Caco-2 (cell line): ENCODE measurements around the gene SLC25A29. TPM values are rescaled to one million over a fixed set of nuclear protein-coding genes. Genes with fewer than 3 reads are reported as not detected.
"Not testable (repeated sequence)": the region's sequence is repeated elsewhere in the genome, so short reads cannot be mapped to it uniquely, and the experiment has no call there.

ENCODE experiments used
- BruUV-seq: library from RNA; stranded (reverse); fragments of 400-500 nt; replicated peaks from 2 replicates; lab custom pipeline; 2021; lab: Mats Ljungman, UMichigan
- CTCF ChIA-PET: fragments of 300-600 bp; sonication (Branson Sonifier 250); formaldehyde crosslinking; loops from one replicate; lab custom pipeline; 2022; ENCODE audit warnings: antibody characterized with exemption; lab: Charles Lee
- POLR2A ChIA-PET: fragments of 300-600 bp; sonication (Branson Sonifier 250); formaldehyde crosslinking; loops from one replicate; lab custom pipeline; 2022; ENCODE audit warnings: antibody characterized with exemption; lab: Charles Lee
- DNase-seq, 2 experiments: peaks; one replicate each; pipeline versions ENCODE4 v3.0.0 to v3.0.0-alpha.2; 2020 to 2022
- H3K27me3 ChIP-seq: replicated peaks from 2 replicates; pipeline ENCODE4 v1.6.0; 2011; ENCODE audit warnings: low read length; ENCODE audit not compliant: control insufficient read depth, insufficient read depth
- H3K36me3 ChIP-seq: 2 replicates; pipeline ENCODE4 v1.5.1; 2011; ENCODE audit warnings: low read length; ENCODE audit not compliant: control insufficient read depth, insufficient read depth
- H3K4me1 ChIP-seq: fragments of 250-450 bp; sonication (Bioruptor Pico); 2 replicates; pipeline ENCODE4 v1.5.1; 2020; ENCODE audit warnings: mild to moderate bottlenecking
- H3K4me3 ChIP-seq: 2 replicates; pipeline ENCODE4 v1.5.1; 2011; ENCODE audit warnings: low read depth, mild to moderate bottlenecking, control low read depth, low read length
- H3K9me3 ChIP-seq: fragments of 250-450 bp; sonication (Bioruptor Pico); 2 replicates; pipeline ENCODE4 v1.5.1; 2020; ENCODE audit warnings: mild to moderate bottlenecking, moderate library complexity
- H3K27ac Mint-ChIP-seq: one replicate; pipeline ENCODE4 v1.8.0; 2022; ENCODE audit warnings: mixed read lengths; ENCODE audit not compliant: unreplicated experiment
- H3K27me3 Mint-ChIP-seq: one replicate; pipeline ENCODE4 v1.8.0; 2022; ENCODE audit warnings: mixed read lengths; ENCODE audit not compliant: insufficient read depth, unreplicated experiment
- H3K36me3 Mint-ChIP-seq: one replicate; pipeline ENCODE4 v1.8.0; 2022; ENCODE audit warnings: mild to moderate bottlenecking, mixed read lengths; ENCODE audit not compliant: insufficient read depth, unreplicated experiment
- H3K4me1 Mint-ChIP-seq: one replicate; pipeline ENCODE4 v1.8.0; 2022; ENCODE audit warnings: low read depth, mixed read lengths; ENCODE audit not compliant: unreplicated experiment
- H3K4me3 Mint-ChIP-seq: one replicate; pipeline ENCODE4 v1.8.0; 2022; ENCODE audit warnings: mild to moderate bottlenecking, moderate library complexity, mixed read lengths; ENCODE audit not compliant: unreplicated experiment
- H3K9me3 Mint-ChIP-seq: one replicate; pipeline ENCODE4 v1.8.0; 2022; ENCODE audit warnings: mixed read lengths; ENCODE audit not compliant: unreplicated experiment
- CTCF ChIP-seq, 2 experiments: fragments of 200-600 bp in 1 of 2; IDR thresholded peaks; 1 replicate in 1 of 2; 2 replicates in 1 of 2; pipeline versions ENCODE4 v1.5.1 to v1.8.0; 2011 to 2022; ENCODE audit warnings: antibody characterized with exemption in 1 of 2, control low read depth in 1 of 2, inconsistent platforms in 1 of 2, low read depth in 1 of 2, low read length in 1 of 2, mild to moderate bottlenecking in 1 of 2, moderate library complexity in 1 of 2; ENCODE audit not compliant: insufficient read depth in 1 of 2, severe bottlenecking in 1 of 2, unreplicated experiment in 1 of 2
- intact Hi-C: fragments of 100-400 bp; cut with micrococcal nuclease; formaldehyde crosslinking; loops from one replicate; pipeline ENCODE4 v1.10.0; 2022; ENCODE audit not compliant: unreplicated experiment
- total RNA-seq: library from RNA; stranded (reverse); gene quantifications from 2 replicates; pipeline ENCODE4 v1.2.3, GENCODE V29; 2022

The SLC25A29 gene
- total RNA-seq, 1 experiment from 2014 or later: 28.5 TPM

- H3K9me3 ChIP-seq: no peaks in the 10 kb centered on the region
- Mint-ChIP-seq H3K36me3 (no peaks in the 10 kb centered on the region), H3K4me3 (no peak overlapping the region), H3K4me1 (no peaks in the 10 kb centered on the region), H3K27ac (no peak overlapping the region), H3K27me3 (no peaks in the 10 kb centered on the region), H3K9me3 (no peaks in the 10 kb centered on the region)
- no TSS peak for BruUV-seq
- no peaks in the 10 kb centered on the region for H3K27me3 ChIP-seq
- no peak overlapping the region for H3K4me3 ChIP-seq
- TF ChIP-seq CTCF (IDR thresholded peaks at IDR 0.05; ENCODE audit: insufficient read depth in 1 of 2, low read depth in 1 of 2, low read length in 1 of 2, severe bottlenecking in 1 of 2, unreplicated experiment in 1 of 2): no peak
- DNase-seq: no peak
- intact Hi-C loops: no loop called here
- CTCF ChIA-PET: no interaction called here
- no peaks in the 10 kb centered on the region for H3K36me3 ChIP-seq
- POLR2A ChIA-PET: no interaction called here
- H3K4me1 ChIP-seq: no peaks in the 10 kb centered on the region
These were observed 8.5 kb upstream of the SLC25A29 start for GRCh38 chr14:100314724-100315123.

GRCh38 chr14:100313464-100314230 lies 7.4 kb upstream of the SLC25A29 start:
- Mint-ChIP-seq H3K4me1 (no peaks in the 10 kb centered on the region), H3K27ac (no peak overlapping the region), H3K27me3 (no peaks in the 10 kb centered on the region), H3K4me3 (no peak overlapping the region), H3K36me3 (no peaks in the 10 kb centered on the region), H3K9me3 (no peaks in the 10 kb centered on the region)
- Histone ChIP-seq H3K36me3 (no peaks in the 10 kb centered on the region), H3K27me3 (no peaks in the 10 kb centered on the region), H3K4me1 (no peaks in the 10 kb centered on the region), H3K9me3 (no peaks in the 10 kb centered on the region), H3K4me3 (no peak overlapping the region)
- DNase-seq: no peak
- ChIA-PET POLR2A (interaction anchor here (0.6 kb wide), 1 partner anchor 28 kb away, joined by 3 read pairs; no protein-coding TSS in a partner anchor), CTCF (no interaction called here)
- no peak for TF ChIP-seq CTCF (IDR thresholded peaks at IDR 0.05; ENCODE audit: insufficient read depth in 1 of 2, low read depth in 1 of 2, low read length in 1 of 2, severe bottlenecking in 1 of 2, unreplicated experiment in 1 of 2)
- no TSS peak for BruUV-seq
- intact Hi-C loops: no loop called here

GRCh38 chr14:100312877-100313400 lies 6.7 kb upstream of the SLC25A29 start:
- intact Hi-C loops: no loop called here
- Histone ChIP-seq H3K4me1 (no peaks in the 10 kb centered on the region), H3K9me3 (no peaks in the 10 kb centered on the region), H3K36me3 (no peaks in the 10 kb centered on the region), H3K4me3 (no peak overlapping the region), H3K27me3 (no peaks in the 10 kb centered on the region)
- Mint-ChIP-seq H3K9me3 (no peaks in the 10 kb centered on the region), H3K27me3 (no peaks in the 10 kb centered on the region), H3K27ac (no peak overlapping the region), H3K36me3 (no peaks in the 10 kb centered on the region), H3K4me1 (no peaks in the 10 kb centered on the region), H3K4me3 (no peak overlapping the region)
- CTCF ChIA-PET: no interaction called here
- no peak for TF ChIP-seq CTCF (IDR thresholded peaks at IDR 0.05; ENCODE audit: insufficient read depth in 1 of 2, low read depth in 1 of 2, low read length in 1 of 2, severe bottlenecking in 1 of 2, unreplicated experiment in 1 of 2)
- DNase-seq: no peak
- POLR2A ChIA-PET: no interaction called here
- BruUV-seq: no TSS peak

- H3K36me3 Mint-ChIP-seq, DNase-seq, BruUV-seq, H3K4me3 Mint-ChIP-seq, H3K36me3 ChIP-seq, H3K4me3 ChIP-seq, H3K9me3 Mint-ChIP-seq, H3K4me1 Mint-ChIP-seq, intact Hi-C loops, H3K4me1 ChIP-seq, H3K27me3 Mint-ChIP-seq, H3K9me3 ChIP-seq, H3K27ac Mint-ChIP-seq, POLR2A ChIA-PET, H3K27me3 ChIP-seq: not testable (repeated sequence)
- CTCF ChIA-PET: interaction anchor here (0.5 kb wide), 1 partner anchor 15 kb away, joined by 3 read pairs; no protein-coding TSS in a partner anchor
These were observed 6.0 kb upstream of the SLC25A29 start for GRCh38 chr14:100312110-100312876.
